C4-2B (cell line): ENCODE results near the gene PRKAG1.

Experiments used
- CTCF ChIP-seq: fragments of 450-650 bp; conservative IDR thresholded peaks from 2 replicates; pipeline ENCODE4 v1.5.1; 2017; ENCODE audit warnings: mild to moderate bottlenecking
- ZFX ChIP-seq: fragments of 450-650 bp; IDR thresholded peaks from 2 replicates; pipeline ENCODE4 v1.6.1; 2017

GRCh38 chr12:49021292-49021915, 2.8 kb upstream of the PRKAG1 start:
- TF ChIP-seq CTCF: no peak
- no peak for TF ChIP-seq ZFX
